NCI-H82 (cell line): Measurements from ENCODE around the gene GSTO2.

Experiments used
- DNase-seq: peaks from one replicate; lab custom pipeline; 2025; lab: John Stamatoyannopoulos, UW

GSTO2 gene

GRCh38 chr10:104326991-104327610, 58.1 kb downstream of the GSTO2 start:
- DNase-seq = no peak

GRCh38 chr10:104327745-104328645, 59.0 kb downstream of the GSTO2 start:
- no peak for DNase-seq

GRCh38 chr10:104328646-104328895, 59.6 kb downstream of the GSTO2 start:
- DNase-seq = no peak

GRCh38 chr10:104328896-104329710, 60.1 kb downstream of the GSTO2 start:
- DNase-seq = peak; percentile 59

- no peak for DNase-seq
These were observed 60.8 kb downstream of the GSTO2 start for GRCh38 chr10:104329735-104330134.

- no peak for DNase-seq
These were observed 61.5 kb downstream of the GSTO2 start for GRCh38 chr10:104330168-104331110.

GRCh38 chr10:104331208-104331838, 62.3 kb downstream of the GSTO2 start:
- no peak for DNase-seq

- no peak for DNase-seq
These were observed 63.5 kb downstream of the GSTO2 start for GRCh38 chr10:104332243-104333031.

GRCh38 chr10:104333032-104333727, 64.2 kb downstream of the GSTO2 start:
- DNase-seq = no peak

GRCh38 chr10:104333728-104334373, 64.9 kb downstream of the GSTO2 start:
- DNase-seq = no peak

GRCh38 chr10:104334561-104334960, 65.6 kb downstream of the GSTO2 start:
- DNase-seq = no peak

GRCh38 chr10:104334965-104335650, 66.1 kb downstream of the GSTO2 start:
- DNase-seq = no peak

GRCh38 chr10:104336821-104337467, 68.0 kb downstream of the GSTO2 start:
- peak; percentile 35 for DNase-seq

GRCh38 chr10:104337521-104337984, 68.6 kb downstream of the GSTO2 start:
- DNase-seq = peak; percentile 17

GRCh38 chr10:104337985-104338735, 69.2 kb downstream of the GSTO2 start, which contains the start of gene ITPRIP:
TSS of gene ITPRIP (minus strand) at chr10:104338465. CDS start at chr10:104316051, 22,414 bp downstream.
- peak; percentile 23 for DNase-seq

GRCh38 chr10:104339469-104340110, 70.6 kb downstream of the GSTO2 start:
- no peak for DNase-seq

- no peak for DNase-seq
These were observed 71.1 kb downstream of the GSTO2 start for GRCh38 chr10:104340111-104340526.
